GM23248 (cell line): ENCODE results near the gene XRCC5.

ENCODE experiments used
- EZH2 ChIP-seq: fragments of 200-600 bp; sonication (generic); IDR thresholded peaks from 2 replicates; pipeline ENCODE4 v1.6.1; 2018; ENCODE audit warnings: antibody characterized with exemption, mild to moderate bottlenecking; ENCODE audit not compliant: insufficient read depth, poor library complexity, severe bottlenecking
- EZH2phosphoT487 ChIP-seq: fragments of 200-600 bp; sonication (generic); IDR thresholded peaks from 2 replicates; pipeline ENCODE4 v1.6.1; 2018; ENCODE audit warnings: antibody characterized with exemption, moderate library complexity, mild to moderate bottlenecking, low read depth; ENCODE audit not compliant: insufficient read depth

GRCh38 chr2:216233281-216233995, 124.3 kb downstream of the XRCC5 start:
- no peak for TF ChIP-seq EZH2phosphoT487
- TF ChIP-seq EZH2 = no peak
